ENCODE results near the gene SOX2.
"Not testable (repeated sequence)": the region's sequence is repeated elsewhere in the genome, so short reads cannot be mapped to it uniquely, and the experiment has no call there.

SOX2 gene

GRCh38 chr3:181724192-181724965 lies 12.7 kb downstream of the SOX2 start:
- DNase-seq = no peak

GRCh38 chr3:181725131-181725731 lies 13.5 kb downstream of the SOX2 start:
- DNase-seq = no peak

- DNase-seq = no peak
These were observed 14.1 kb downstream of the SOX2 start for GRCh38 chr3:181725830-181726229.

- peak; percentile 91 for DNase-seq
These were observed 14.9 kb downstream of the SOX2 start for GRCh38 chr3:181726351-181727330.

GRCh38 chr3:181727341-181728032 lies 15.8 kb downstream of the SOX2 start:
- DNase-seq = no peak

GRCh38 chr3:181728470-181729340 lies 17.0 kb downstream of the SOX2 start:
- DNase-seq = no peak

- DNase-seq = no peak
These were observed 17.7 kb downstream of the SOX2 start for GRCh38 chr3:181729341-181729869.

GRCh38 chr3:181730316-181730715 lies 18.6 kb downstream of the SOX2 start:
- DNase-seq = peak; percentile 21

- no peak for DNase-seq
These were observed 19.2 kb downstream of the SOX2 start for GRCh38 chr3:181730934-181731333.

- DNase-seq = no peak
These were observed 24.2 kb downstream of the SOX2 start for GRCh38 chr3:181735911-181736310.

- DNase-seq = no peak
These were observed 26.8 kb downstream of the SOX2 start for GRCh38 chr3:181738551-181738950.

- no peak for DNase-seq
These were observed 27.9 kb downstream of the SOX2 start for GRCh38 chr3:181739628-181740027.

GRCh38 chr3:181741417-181741816 lies 29.7 kb downstream of the SOX2 start:
- DNase-seq = no peak

GRCh38 chr3:181752202-181752671 lies 40.5 kb downstream of the SOX2 start:
- DNase-seq = no peak

GRCh38 chr3:181753391-181753790 lies 41.7 kb downstream of the SOX2 start:
- DNase-seq = no peak

GRCh38 chr3:181755959-181756358 lies 44.2 kb downstream of the SOX2 start:
- peak; percentile 38 for DNase-seq

- DNase-seq = no peak
These were observed 45.0 kb downstream of the SOX2 start for GRCh38 chr3:181756645-181757297.

- DNase-seq = no peak
These were observed 46.1 kb downstream of the SOX2 start for GRCh38 chr3:181757694-181758306.

GRCh38 chr3:181761906-181762305 lies 50.2 kb downstream of the SOX2 start:
- DNase-seq = no peak

GRCh38 chr3:181764033-181764432 lies 52.3 kb downstream of the SOX2 start:
- DNase-seq = not testable (repeated sequence)

Data from NCI-H1436 (cell line).